GM19468 (cell line): ENCODE data around the gene WDR82.
A peak's percentile ranks its signal among the peaks of the same experiment; 100 is the strongest.

Source experiments
- ATAC-seq: cut with Tn5 transposase; IDR thresholded peaks from one replicate; pipeline ENCODE4 v1.9.1; 2021; ENCODE audit warnings: mild to moderate bottlenecking, moderate library complexity, moderate number of reproducible peaks; ENCODE audit not compliant: unreplicated experiment; ENCODE audit errors: extremely low read depth

The WDR82 gene

GRCh38 chr3:52262447-52262846 lies 16.0 kb downstream of the WDR82 start:
- ATAC-seq: no peak

DNA sequence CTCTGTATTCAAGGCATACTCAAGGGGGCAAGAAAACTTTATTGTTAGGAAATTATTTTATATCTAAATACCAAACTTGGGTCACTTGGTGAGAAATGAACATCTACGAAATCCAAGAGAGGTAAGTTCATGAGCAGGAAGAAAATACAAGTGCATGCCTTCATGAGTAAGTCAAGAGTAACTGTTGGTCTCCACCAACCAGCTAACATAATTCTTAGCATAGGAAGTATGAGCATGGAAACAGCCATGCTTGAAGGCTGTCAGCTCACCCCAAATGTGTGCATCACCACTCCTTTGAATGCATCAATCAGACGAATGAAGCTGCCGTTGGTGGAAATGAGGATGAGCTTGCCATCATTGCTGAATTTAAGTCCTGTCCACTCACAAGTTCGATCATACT lies 19.0 kb downstream of the WDR82 start:
- no peak for ATAC-seq

DNA sequence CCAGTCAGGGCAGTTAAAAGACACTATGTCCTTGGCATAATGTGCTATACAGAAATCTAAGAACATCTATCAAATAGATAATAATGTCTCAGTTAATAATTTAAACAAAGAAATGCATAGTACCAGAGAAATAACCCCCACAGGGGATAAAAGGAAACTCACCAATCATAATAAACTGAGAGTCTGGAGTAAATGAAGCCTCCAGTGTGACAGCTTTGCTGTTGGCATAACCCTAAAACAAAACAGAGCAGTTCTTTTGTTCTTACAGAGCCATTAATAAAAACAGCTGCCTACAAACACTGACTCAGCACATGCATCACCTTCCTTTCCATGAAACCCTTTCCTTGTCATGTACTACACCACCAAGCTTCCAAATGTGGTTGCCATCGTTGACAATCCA lies 19.4 kb downstream of the WDR82 start:
- no peak for ATAC-seq

GRCh38 chr3:52257911-52258310 lies 20.5 kb downstream of the WDR82 start:
- no peak for ATAC-seq

DNA sequence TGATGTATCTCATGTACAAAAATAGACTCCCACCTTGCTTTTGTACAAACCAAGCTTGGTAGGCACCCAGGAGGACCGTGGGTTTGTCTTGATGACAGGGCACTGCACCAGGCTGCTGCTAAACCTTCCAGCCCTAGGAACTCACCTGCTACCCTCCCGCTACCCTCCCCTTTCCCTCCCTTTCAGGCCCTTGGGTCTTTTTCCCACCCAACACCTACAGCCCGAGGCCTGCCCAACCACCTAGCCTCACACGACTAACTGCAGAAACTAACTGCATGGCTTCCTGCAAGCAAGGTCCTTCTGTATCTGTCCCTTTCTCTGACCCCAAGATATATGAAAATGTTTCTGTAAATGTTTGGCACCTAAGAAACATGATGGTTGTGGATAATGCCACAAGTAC lies 21.8 kb downstream of the WDR82 start:
- ATAC-seq: no peak

- no peak for ATAC-seq
Observed at GRCh38 chr3:52256159-52256558, 22.3 kb downstream of the WDR82 start.

DNA sequence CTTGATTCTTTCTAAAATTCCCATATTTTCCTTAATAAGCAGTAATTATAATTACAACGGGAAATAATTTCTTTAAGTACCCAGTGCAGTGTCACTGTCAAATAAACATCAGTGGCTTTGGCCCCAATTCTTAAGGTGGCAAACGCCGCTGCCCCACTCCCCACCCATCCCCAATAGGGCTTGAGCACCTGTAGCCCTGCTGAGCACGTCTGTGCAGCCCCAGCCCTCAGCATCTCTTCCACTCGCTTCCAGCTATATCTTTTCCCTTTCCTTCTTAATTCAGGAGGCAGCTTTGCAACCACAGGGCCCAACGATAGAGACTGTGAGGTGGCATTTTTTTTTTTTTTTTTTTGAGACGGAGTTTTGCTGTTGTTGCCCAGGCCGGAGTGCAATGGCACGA lies 23.8 kb downstream of the WDR82 start:
- ATAC-seq: no peak

DNA sequence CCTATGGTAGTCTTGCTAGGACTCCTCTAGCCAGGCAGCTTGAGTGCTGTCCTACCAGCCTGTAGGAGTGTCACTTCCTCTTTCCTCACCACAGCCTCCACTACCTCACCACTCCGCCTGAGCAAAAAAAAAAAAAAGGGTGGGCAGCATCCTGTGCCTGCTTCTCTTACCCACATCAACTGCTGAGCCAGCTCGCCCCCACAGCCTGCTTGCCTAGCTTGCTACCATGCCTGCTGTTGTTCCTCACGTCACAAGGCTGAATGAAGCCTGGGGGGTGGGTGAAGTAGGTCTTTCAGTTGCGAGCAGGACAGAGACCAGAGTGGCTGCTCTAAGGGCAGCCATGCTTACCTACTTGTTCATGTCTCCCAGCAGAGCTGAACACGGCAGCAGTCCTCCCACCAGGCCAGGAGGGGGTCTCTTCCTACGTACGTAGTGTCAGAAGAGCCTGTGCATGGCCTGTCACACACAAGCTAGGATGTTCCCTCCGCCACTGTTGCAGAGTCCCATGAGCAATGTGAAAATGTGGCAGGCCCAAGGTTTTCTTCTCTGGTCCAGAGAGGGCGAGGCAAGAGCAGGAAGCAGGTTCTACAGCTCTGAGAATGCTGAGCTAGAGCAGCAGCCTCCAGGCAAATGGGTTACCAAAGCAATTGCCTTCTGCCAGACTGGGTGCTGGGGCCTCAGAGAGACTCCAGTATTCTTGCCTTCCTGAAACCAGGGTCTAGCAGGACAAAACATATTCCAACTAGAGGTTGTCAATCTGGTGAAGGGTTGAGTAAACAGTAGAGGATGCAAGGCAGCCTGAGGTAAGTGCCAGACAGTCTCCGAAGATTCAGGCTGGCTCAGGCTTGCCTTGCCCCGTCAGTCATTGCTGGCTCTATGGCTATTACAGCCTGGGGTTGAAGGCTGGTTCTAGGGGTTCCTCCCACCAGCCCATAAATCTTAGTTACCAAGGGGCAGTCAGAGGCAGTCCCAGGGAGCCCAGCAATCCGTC lies 24.8 kb downstream of the WDR82 start:
- peak; percentile 79 for ATAC-seq

DNA sequence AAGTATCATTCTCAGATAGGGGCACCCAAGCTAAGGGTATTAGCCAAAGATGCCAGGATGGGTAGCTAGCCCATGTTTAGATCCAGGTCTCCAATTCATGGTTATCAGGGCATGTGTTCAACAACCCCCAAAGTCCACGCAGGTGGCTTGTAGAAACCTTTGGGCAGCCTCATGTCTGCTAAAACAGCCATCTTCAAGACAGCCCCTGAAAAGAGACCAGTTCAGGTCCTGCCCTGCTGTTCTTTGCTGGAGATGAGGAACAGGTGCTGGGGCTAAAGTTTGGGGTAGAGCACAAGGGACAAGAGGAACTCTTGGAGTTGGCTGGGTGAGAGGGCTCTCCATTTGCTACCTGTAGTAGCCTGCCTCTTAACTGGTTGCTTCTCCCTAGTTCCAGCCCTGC lies 28.3 kb downstream of the WDR82 start:
- no peak for ATAC-seq

- ATAC-seq: no peak
Observed at GRCh38 chr3:52249683-52250082, 28.8 kb downstream of the WDR82 start.

- ATAC-seq: no peak
Observed at GRCh38 chr3:52248816-52249547, 29.5 kb downstream of the WDR82 start.

GRCh38 chr3:52248165-52248541 lies 30.3 kb downstream of the WDR82 start:
- ATAC-seq: no peak

DNA sequence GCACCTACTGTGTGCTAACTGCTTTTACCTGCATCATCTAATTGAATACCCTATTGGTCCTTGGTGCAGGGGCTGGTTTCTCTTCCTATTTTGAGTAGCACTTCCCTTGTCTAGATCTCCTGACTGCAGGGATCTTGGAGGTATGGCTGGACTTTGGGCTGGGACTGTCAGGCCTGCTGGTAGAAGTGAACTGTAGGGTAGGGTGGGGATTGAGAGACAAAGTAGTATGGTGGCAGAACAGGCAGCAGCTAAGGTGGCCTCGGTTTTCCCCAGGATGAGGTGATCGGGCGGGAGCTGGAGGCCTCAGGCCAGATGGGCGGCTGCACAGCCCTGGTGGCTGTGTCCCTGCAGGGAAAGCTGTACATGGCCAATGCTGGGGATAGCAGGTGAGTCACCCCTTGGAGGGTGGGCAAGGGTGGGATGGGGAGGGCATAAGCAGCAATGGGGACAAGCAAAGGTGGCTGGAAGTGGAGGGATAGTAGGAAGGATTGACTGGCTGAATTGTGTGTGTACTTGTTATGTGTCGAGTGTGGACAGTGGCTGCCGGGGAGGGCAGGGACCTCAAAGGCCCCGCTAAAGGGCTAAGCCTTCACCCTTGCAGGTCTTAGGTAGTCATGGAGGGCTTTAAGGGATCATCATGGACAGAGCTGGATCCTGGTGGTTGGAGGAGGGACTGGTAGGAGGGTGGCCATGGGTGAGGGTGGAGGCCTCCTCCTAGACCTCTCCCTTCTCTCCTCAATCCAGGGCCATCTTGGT lies 30.9 kb downstream of the WDR82 start:
- ATAC-seq: no peak

DNA sequence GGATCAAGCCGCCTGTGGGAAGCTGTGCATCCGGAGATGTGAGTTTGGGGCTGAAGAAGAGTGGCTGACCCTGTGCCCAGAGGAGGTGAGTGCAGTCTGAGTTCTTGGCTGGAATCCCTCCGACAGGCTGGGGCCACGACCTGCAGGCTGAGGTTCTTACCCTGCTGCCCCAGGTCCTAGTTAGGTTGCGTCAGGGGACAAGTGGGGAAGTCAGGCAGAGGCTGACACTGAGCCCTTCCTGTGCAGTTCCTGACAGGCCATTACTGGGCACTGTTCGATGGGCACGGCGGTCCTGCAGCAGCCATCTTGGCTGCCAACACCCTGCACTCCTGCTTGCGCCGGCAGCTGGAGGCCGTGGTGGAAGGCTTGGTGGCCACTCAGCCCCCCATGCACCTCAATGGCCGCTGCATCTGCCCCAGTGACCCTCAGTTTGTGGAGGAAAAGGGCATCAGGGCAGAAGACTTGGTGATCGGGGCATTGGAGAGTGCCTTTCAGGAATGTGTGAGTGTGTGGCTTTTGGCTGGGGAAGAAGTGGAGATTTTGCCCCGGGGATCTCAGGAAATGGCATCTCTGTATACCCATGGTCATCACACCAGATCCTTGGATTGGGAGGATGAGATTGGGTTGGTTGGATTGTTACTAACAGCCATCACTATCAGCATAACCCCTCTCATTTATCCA lies 31.6 kb downstream of the WDR82 start:
- ATAC-seq: no peak

DNA sequence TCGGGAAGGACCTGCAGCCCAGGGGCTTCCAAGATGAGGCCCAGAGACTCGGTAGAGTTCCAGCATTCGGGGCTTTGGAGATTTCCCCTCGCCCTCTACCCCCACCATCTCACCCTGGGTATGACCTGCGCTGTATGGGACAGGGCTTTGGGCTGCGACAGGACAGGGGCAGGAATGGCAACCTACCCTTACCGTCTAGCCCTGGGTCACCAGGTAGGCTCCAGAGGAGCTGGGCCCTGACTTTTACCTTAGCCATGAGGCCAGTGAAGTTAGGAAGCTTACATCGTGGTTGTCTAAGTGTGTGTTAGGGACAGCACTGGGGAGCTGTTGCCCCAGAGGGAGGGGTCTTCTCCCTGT lies 32.2 kb downstream of the WDR82 start:
- no peak for ATAC-seq

DNA sequence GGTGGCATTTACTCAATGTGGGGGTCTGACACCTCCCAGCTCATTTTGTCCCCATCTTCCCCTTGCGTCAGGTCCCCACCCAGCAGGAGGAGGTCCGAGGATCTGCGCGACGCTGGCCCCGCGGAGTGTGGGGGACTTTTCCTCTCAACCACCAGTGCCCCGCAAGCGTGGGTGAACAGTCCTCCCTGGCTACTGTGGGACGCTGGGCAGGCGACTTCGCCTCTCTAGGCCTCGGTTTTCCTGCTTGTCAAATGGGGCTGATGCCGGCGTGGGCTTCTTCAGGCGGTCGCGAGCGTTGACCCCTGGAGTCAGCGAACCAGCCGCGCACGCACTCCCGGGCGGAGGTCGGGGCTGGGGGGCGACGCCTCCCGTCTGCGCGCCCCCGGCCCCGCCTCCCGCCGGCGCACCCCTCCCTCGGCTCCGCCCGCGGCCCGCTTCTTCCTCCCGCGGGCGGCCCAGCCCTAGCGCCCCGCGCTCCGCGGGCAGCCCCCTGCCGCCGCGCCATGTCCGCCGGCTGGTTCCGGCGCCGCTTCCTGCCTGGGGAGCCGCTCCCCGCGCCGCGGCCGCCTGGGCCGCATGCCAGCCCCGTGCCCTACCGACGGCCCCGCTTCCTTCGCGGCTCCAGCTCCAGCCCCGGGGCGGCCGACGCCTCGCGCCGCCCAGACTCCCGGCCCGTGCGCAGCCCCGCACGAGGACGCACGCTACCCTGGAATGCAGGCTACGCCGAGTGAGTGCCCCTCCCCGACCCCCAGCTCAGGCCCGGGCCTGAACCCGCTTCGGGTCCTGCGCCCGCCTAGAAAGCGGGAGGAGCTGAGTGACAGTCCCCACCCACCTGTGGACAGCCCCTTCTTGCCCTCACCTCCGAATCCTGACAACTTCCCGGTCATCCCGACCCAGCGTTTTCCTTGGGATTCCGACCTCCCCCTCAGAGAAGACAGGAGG lies 32.9 kb downstream of the WDR82 start, which contains the start of gene PPM1M:
TSS of gene PPM1M (plus strand) at position 438 of the 942 bp plus-strand sequence. CDS start at position 504, 66 bp downstream.
- no peak for ATAC-seq

GRCh38 chr3:52243791-52244628 lies 34.4 kb downstream of the WDR82 start:
- no peak for ATAC-seq

DNA sequence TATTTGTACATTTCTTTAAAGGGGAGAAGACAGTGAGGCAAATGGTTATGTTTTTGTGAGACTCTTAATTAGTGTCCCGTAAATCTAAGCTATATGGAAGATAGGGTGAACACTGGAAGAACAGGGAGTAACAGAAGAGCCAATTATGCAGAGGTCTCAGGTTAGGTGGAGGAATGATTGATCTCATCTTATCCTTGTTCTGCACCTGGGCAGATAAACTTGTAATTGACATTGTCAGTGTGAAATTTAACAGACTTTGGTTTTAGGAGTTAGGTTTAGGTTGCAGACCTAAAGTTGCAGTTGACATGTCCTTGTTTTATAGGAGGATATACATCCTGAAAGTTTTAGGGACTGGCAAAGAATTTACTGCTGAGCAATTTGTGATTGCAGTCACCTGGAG lies 36.4 kb downstream of the WDR82 start:
- no peak for ATAC-seq
